C4-2B (cell line): ENCODE results near the gene CFAP251.

Experiments
- CTCF ChIP-seq: fragments of 450-650 bp; conservative IDR thresholded peaks from 2 replicates; pipeline ENCODE4 v1.5.1; 2017; ENCODE audit warnings: mild to moderate bottlenecking
- ZFX ChIP-seq: fragments of 450-650 bp; IDR thresholded peaks from 2 replicates; pipeline ENCODE4 v1.6.1; 2017

- peak; percentile 74 for TF ChIP-seq CTCF
- peak; percentile 55; the same call in 1 of the 2 replicates for TF ChIP-seq ZFX
Measured at GRCh38 chr12:121888478-121889273, 29.7 kb upstream of the CFAP251 start, which contains the start of gene PSMD9.
